Tibial nerve (tissue), 4 donors: ENCODE data around the gene APOBEC3F. TPM values are rescaled to one million over a fixed set of nuclear protein-coding genes. Genes with fewer than 3 reads are reported as not detected.
"Not testable (repeated sequence)": the region's sequence is repeated elsewhere in the genome, so short reads cannot be mapped to it uniquely, and the experiment has no call there.

Experiments used
- DNase-seq, 2 donors: peaks; one replicate each; pipeline ENCODE4 v3.0.0-alpha.2; 2019; ENCODE audit warnings: low spot score in 2 of 2
- H3K27ac ChIP-seq, 4 donors: fragments of 200-600 bp; sonication (generic) in 3 of 4; one replicate each; pipeline ENCODE4 v1.5.1; 2017 to 2019; ENCODE audit warnings: mild to moderate bottlenecking in 1 of 4
- H3K27me3 ChIP-seq, 2 donors: fragments of 200-600 bp; sonication (generic) in 1 of 2; one replicate each; pipeline versions ENCODE4 v1.5.1 to v1.6.0; 2017 to 2019
- H3K36me3 ChIP-seq, 3 donors: fragments of 200-600 bp; sonication (generic); one replicate each; pipeline ENCODE4 v1.5.1; 2018 to 2019
- H3K4me1 ChIP-seq, 4 donors: fragments of 200-600 bp; sonication (generic) in 3 of 4; one replicate each; pipeline ENCODE4 v1.5.1; 2017 to 2019
- H3K4me3 ChIP-seq, 4 donors: fragments of 200-600 bp; sonication (generic) in 3 of 4; one replicate each; pipeline ENCODE4 v1.5.1; 2017 to 2019; ENCODE audit warnings: mild to moderate bottlenecking in 1 of 4, moderate library complexity in 1 of 4
- H3K9me3 ChIP-seq, 4 donors: fragments of 200-600 bp; sonication (generic) in 3 of 4; one replicate each; pipeline ENCODE4 v1.5.1; 2017 to 2019
- EP300 ChIP-seq, 2 donors: sonication (generic); formaldehyde crosslinking; IDR thresholded peaks; one replicate each; pipeline ENCODE4 v1.6.1; 2017; ENCODE audit warnings: antibody characterized with exemption in 2 of 2, mild to moderate bottlenecking in 1 of 2
- POLR2A ChIP-seq, 2 donors: fragments of 450-650 bp; IDR thresholded peaks; one replicate each; pipeline ENCODE4 v1.6.1; 2017; ENCODE audit warnings: antibody characterized with exemption in 2 of 2, mild to moderate bottlenecking in 2 of 2, moderate library complexity in 2 of 2
- WGBS, 2 donors: methylation state at CpG; one replicate each; pipeline ENCODE4 v1.1.5; 2018; 5-methylcytosine and 5-hydroxymethylcytosine counted together
- total RNA-seq, 4 donors: library from RNA; depleted of rRNA; stranded (reverse); fragments of >200 nt; gene quantifications; one replicate each; pipeline ENCODE4 v1.1.0, GENCODE V29; 2016
- TF ChIP-seq, protein P1 (sequence below), 5 experiments: fragments of 200-600 bp in 3 of 5; fragments of 450-650 bp in 2 of 5; sonication (generic) in 3 of 5; IDR thresholded peaks; one replicate each; pipeline ENCODE4 v1.5.1; 2016 to 2019; ENCODE audit warnings: antibody characterized with exemption in 5 of 5, mild to moderate bottlenecking in 3 of 5, moderate library complexity in 2 of 5

APOBEC3F gene
- total RNA-seq, 4 donors from 2014 or later, result 3.5 to 7.8 (median 5.2) TPM

DNA sequence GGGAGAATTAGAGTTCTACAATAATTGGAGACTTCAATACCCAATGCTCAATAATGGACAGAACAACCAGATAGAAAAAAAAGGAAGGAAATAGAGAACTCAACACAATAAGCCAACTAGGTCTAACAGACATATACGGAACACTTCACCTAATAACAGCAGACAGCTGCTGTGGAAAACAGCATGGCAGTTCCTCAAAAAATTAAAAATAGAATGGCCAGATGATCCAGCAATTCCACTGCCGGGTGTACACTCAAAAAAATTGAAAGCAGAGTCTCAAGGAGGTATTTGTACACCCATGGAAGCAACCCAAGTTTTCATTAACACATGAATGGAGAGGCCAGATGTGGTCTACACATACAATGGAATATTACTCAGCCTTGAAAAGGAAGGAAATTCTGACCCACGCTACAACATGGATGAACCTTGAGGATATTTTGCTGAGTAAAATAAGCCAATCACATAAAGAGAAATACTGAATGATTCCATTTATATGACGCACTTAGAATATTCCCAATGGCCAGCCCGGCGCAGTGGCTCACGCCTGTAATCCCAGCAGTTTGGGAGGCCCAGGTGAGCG is 32.3 kb upstream of the APOBEC3F start:
- not testable (repeated sequence) for H3K9me3 ChIP-seq, H3K4me1 ChIP-seq, H3K27ac ChIP-seq, H3K4me3 ChIP-seq, DNase-seq, H3K36me3 ChIP-seq, H3K27me3 ChIP-seq
- TF ChIP-seq EP300 (IDR thresholded peaks at IDR 0.05), result peak in 1 of 2 donors; percentile 7
- 84 to 87% methylated on average over 8 of the region's 8 CpGs for WGBS, 2 donors

DNA sequence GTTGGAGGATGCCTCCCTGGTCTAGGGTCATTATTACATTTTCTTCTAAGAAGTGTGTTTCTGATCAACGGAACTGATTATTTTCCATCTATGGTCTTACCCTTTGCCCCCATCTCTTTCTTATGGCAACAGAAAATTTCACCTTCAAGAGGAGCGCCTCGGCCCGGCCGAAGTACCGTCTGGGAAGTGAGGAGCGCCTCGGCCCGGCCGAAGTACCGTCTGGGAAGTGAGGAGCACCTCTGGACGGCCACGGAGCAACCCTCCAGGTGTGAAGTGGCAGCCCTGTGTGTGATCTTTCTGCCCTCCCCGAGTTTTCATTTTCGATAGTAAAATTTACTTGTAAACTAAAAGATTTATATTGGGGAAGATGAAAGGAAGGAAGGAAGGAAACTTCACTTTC is 29.7 kb upstream of the APOBEC3F start:
- WGBS, 2 donors, result 80 to 81% methylated on average over 15 of the region's 15 CpGs
- no peak for DNase-seq

DNA sequence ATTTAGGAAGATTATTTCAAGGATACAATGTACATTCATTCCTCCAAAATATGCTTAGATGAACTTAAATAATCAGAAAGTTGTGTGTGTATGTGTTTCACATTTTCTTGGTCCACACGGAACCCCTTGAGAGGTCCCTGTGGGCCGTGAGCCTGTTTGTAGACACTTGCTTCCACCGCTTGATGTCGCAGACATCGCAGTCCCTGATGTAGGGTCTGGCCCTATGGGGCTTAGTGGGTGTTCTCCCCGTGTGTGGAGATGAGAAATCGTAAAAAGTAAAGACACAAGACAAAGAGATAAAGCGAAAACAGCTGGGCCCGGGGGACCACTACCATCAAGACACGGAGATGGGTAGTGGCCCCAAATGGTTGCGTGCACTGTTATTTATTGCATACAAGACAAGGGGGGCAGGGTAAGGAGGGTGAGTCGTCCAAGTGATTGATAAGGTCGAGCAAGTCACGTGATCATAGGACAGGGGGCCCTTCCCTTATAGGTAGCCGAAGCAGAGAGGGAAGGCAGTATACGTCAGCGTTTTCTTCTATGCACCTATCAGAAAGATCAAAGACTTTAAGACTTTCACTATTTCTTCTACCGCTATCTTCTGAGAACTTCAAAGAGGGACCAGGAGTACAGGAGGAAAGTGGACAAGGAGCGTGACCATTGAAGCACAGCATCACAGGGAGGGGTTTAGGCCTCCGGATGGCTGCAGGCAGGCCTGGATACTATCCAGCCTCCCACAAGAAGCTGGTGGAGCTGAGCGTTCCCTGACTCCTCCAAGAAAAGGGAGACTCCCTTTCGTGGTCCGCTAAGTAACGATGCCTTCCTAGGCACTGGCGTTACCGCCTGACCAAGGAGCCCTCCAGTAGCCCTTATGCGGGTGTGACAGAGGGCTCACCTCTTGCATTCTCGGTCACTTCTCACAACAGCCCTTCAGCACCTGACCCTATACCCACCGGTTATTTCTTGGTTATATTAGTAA is 27.8 kb upstream of the APOBEC3F start:
- TF ChIP-seq POLR2A (IDR thresholded peaks at IDR 0.05) (no peak), EP300 (IDR thresholded peaks at IDR 0.05) (no peak)
- TF ChIP-seq, protein P1, sequence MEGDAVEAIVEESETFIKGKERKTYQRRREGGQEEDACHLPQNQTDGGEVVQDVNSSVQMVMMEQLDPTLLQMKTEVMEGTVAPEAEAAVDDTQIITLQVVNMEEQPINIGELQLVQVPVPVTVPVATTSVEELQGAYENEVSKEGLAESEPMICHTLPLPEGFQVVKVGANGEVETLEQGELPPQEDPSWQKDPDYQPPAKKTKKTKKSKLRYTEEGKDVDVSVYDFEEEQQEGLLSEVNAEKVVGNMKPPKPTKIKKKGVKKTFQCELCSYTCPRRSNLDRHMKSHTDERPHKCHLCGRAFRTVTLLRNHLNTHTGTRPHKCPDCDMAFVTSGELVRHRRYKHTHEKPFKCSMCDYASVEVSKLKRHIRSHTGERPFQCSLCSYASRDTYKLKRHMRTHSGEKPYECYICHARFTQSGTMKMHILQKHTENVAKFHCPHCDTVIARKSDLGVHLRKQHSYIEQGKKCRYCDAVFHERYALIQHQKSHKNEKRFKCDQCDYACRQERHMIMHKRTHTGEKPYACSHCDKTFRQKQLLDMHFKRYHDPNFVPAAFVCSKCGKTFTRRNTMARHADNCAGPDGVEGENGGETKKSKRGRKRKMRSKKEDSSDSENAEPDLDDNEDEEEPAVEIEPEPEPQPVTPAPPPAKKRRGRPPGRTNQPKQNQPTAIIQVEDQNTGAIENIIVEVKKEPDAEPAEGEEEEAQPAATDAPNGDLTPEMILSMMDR (IDR thresholded peaks at IDR 0.05), result no peak
- no peaks in the 10 kb centered on the region for H3K9me3 ChIP-seq
- H3K36me3 ChIP-seq, result peaks cover 0 to under 1% (median 0%) of the 10 kb centered on the region in 3 donors
- no peak for DNase-seq
- H3K4me3 ChIP-seq, result no peak overlapping the region
- H3K4me1 ChIP-seq, result peaks cover 0 to 22% (median 12%) of the 10 kb centered on the region in 4 donors
- no peaks in the 10 kb centered on the region for H3K27me3 ChIP-seq
- H3K27ac ChIP-seq, result no peak overlapping the region
- 83% methylated on average over 29 of the region's 29 CpGs for WGBS, 2 donors

More for the DNA sequence above, 29.7 kb upstream of the APOBEC3F start:
- peaks cover 0 to 22% (median 12%) of the 10 kb centered on the region in 4 donors for H3K4me1 ChIP-seq
- no peak overlapping the region for H3K27ac ChIP-seq
- no peaks in the 10 kb centered on the region for H3K36me3 ChIP-seq
- no peak overlapping the region for H3K4me3 ChIP-seq
- no peaks in the 10 kb centered on the region for H3K27me3 ChIP-seq
- TF ChIP-seq, protein P1 (IDR thresholded peaks at IDR 0.05), result no peak
- TF ChIP-seq POLR2A (IDR thresholded peaks at IDR 0.05), result no peak
- no peak for TF ChIP-seq EP300 (IDR thresholded peaks at IDR 0.05)
- H3K9me3 ChIP-seq, result no peaks in the 10 kb centered on the region

DNA sequence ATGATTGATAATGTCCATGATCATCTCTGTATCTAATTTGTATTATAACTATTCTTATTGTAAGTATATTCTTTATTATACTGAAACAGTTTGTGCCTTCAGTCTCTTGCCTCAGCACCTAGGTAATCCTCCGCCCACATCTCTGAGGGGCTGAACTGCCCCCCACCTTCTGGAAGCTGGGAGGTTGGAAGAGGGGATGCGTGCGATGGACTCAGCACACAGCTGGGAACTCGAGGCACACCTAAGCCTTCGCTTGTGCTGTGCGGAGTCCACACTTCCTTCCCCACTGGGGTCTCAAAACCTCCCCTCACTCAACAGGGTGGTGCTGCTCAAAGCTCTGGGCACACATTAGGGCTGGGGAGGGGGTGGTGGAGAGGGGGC is 27.1 kb upstream of the APOBEC3F start:
- peak overlapping the region; percentile 32 to 90 (median 84) for H3K27ac ChIP-seq
- H3K4me1 ChIP-seq, result peaks cover 0 to 22% (median 12%) of the 10 kb centered on the region in 4 donors
- WGBS, 2 donors, result 63 to 82% methylated on average over 6 of the region's 6 CpGs

DNA sequence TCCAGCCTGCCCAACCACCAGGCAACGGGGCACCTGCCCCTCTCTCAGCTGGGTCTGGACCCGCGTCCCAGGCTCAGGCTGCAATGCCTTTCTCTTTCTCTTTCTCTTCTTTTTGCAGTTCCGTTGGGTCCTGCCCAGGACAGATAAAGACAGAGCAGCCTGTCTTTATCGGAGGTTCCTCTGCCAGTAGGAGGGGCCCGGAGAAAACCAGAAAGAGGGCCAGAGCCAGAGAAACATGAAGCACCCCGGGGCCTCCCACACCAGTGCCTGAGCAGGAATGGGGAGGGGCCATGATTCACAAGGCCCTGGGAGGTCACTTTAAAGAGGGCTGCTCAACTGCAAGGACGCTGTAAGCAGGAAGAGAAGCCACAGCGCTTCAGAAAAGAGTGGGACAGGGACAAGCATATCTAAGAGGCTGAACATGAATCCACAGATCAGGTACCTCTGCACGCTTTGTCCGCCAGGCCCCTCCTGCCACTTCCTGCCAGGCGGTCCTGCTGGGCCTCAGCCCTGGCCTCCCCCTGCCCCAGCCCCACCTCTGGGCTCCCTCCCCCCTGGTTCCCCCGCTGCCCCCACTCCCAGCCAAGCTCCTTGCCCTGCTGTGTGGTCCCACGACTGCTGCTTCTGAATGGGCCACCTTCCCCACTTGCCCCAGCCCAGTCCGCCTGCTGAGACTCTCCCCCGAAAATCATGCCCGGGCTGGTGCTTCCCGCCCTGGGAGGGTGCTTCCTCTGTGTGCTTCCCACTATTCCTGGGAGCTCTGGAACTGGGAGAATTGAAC is 26.5 kb upstream of the APOBEC3F start, which contains the start of gene APOBEC3C:
APOBEC3C (plus strand) TSS at position 316 of the 781 bp plus-strand sequence; CDS start at position 422, 106 bp downstream.
- peaks cover 0 to 8% (median 0%) of the 10 kb centered on the region in 3 donors for H3K36me3 ChIP-seq
- 3 to 7% methylated on average over 16 to 17 of the region's 18 CpGs for WGBS, 2 donors
- H3K4me1 ChIP-seq, result peaks cover 0 to 22% (median 12%) of the 10 kb centered on the region in 4 donors
- DNase-seq, result peak; percentile 71 to 83
- no peaks in the 10 kb centered on the region for H3K9me3 ChIP-seq
- no peaks in the 10 kb centered on the region for H3K27me3 ChIP-seq
- peak in 1 of 2 donors; percentile 79 for TF ChIP-seq EP300 (IDR thresholded peaks at IDR 0.05)
- TF ChIP-seq, protein P1 (IDR thresholded peaks at IDR 0.05), result peak in 1 of 5 experiments; percentile 10
- TF ChIP-seq POLR2A (IDR thresholded peaks at IDR 0.05), result peak; percentile 56 to 74
- peak within 1 kb of the TSS; percentile 30 to 59 (median 39) for H3K4me3 ChIP-seq
- peak within 1 kb of the TSS; percentile 32 to 90 (median 84) for H3K27ac ChIP-seq

More for the DNA sequence above, 27.1 kb upstream of the APOBEC3F start:
- H3K36me3 ChIP-seq, H3K9me3 ChIP-seq, DNase-seq, H3K27me3 ChIP-seq: not testable (repeated sequence)
- peak overlapping the region; percentile 30 to 59 (median 39) for H3K4me3 ChIP-seq

DNA sequence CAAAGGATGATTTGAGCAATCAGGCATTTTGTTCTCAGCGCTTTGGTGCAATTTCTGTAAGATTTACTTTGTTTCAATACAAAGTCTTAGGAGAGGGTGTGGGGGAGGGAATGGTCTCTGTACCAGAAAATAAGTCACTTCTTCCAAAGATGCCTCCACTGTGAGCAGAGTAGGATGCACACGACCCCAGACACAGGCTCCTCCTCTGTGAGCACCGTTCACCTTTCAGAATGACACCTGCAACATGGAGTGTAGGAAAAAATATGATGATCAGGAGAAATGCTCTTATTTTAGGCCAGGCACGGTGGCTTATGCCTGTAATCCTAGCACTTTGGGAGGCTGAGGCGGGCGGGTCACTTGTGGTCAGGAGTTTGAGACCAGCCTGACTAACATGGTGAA is 25.9 kb upstream of the APOBEC3F start:
- H3K36me3 ChIP-seq, H3K27me3 ChIP-seq, DNase-seq, H3K9me3 ChIP-seq: not testable (repeated sequence)
- H3K27ac ChIP-seq, result peak overlapping the region; percentile 32 to 90 (median 84)
- peaks cover 0 to 22% (median 12%) of the 10 kb centered on the region in 4 donors for H3K4me1 ChIP-seq
- H3K4me3 ChIP-seq, result peak overlapping the region; percentile 30 to 59 (median 39)
- WGBS, 2 donors, result 33 to 36% methylated on average over 6 of the region's 6 CpGs
